Memory B cell (primary cell): ENCODE data around the gene C6orf132.

Experiments used
- ATAC-seq: fragments of 150-1000 bp; cut with Tn5 transposase; 2 replicates; pipeline ENCODE4 v1.10.0; 2021; ENCODE audit warnings: low read depth, mild to moderate bottlenecking, moderate library complexity
- DNase-seq, 2 donors: peaks; one replicate each; pipeline ENCODE4 v3.0.0; 2022; ENCODE audit warnings: low spot score in 2 of 2
- H3K27ac Mint-ChIP-seq: one replicate; pipeline ENCODE4 v1.8.0; 2022; ENCODE audit warnings: mild to moderate bottlenecking, moderate library complexity, mixed read lengths
- H3K27me3 Mint-ChIP-seq: one replicate; pipeline ENCODE4 v1.8.0; 2022; ENCODE audit warnings: mixed read lengths
- H3K36me3 Mint-ChIP-seq: one replicate; pipeline ENCODE4 v1.8.0; 2022; ENCODE audit warnings: mild to moderate bottlenecking, mixed read lengths
- H3K4me1 Mint-ChIP-seq: one replicate; pipeline ENCODE4 v1.8.0; 2022; ENCODE audit warnings: mixed read lengths
- H3K4me3 Mint-ChIP-seq: one replicate; pipeline ENCODE4 v1.8.0; 2022; ENCODE audit warnings: mild to moderate bottlenecking, moderate library complexity, mixed read lengths
- H3K9me3 Mint-ChIP-seq: one replicate; pipeline ENCODE4 v1.8.0; 2022; ENCODE audit warnings: mixed read lengths

C6orf132 gene

GRCh38 chr6:42135161-42135560 is 7.3 kb downstream of the C6orf132 start:
- Mint-ChIP-seq H3K4me3 (no peak overlapping the region), H3K9me3 (no peaks in the 10 kb centered on the region), H3K4me1 (peaks cover 12% of the 10 kb centered on the region), H3K27ac (no peak overlapping the region), H3K36me3 (no peaks in the 10 kb centered on the region), H3K27me3 (peaks cover 5% of the 10 kb centered on the region)
- DNase-seq (no peak), ATAC-seq (no peak)

- H3K4me3 Mint-ChIP-seq: no peak overlapping the region
- no peak overlapping the region for H3K27ac Mint-ChIP-seq
- peaks cover 9% of the 10 kb centered on the region for H3K4me1 Mint-ChIP-seq
- H3K36me3 Mint-ChIP-seq: no peaks in the 10 kb centered on the region
- ATAC-seq (no peak), DNase-seq (no peak)
- peaks cover 7% of the 10 kb centered on the region for H3K27me3 Mint-ChIP-seq
- H3K9me3 Mint-ChIP-seq: no peaks in the 10 kb centered on the region
Measured at GRCh38 chr6:42133926-42134325, 8.5 kb downstream of the C6orf132 start.

DNA sequence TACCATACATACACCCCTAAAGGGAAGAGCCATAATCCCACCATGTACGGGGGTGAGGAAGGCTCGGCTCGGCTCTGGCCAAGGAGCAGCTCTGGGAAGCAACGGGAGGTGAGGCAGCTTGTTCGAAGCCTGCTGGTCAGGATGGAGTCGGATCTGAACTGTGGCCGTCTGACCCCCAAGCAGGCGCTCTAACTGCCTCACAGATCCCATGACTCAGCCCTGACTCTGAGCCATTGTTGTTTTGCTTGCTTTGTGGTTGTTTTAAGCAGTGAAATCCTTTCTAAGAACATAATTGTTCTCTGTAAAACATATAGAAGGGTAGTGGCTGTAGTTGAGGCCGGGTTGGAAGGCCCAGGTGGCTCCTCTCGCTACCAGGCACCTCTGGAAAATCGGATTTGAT is 10.9 kb downstream of the C6orf132 start:
- DNase-seq: no peak
- Mint-ChIP-seq H3K27ac (no peak overlapping the region), H3K4me1 (peaks cover 3% of the 10 kb centered on the region), H3K27me3 (peaks cover 7% of the 10 kb centered on the region), H3K36me3 (no peaks in the 10 kb centered on the region), H3K4me3 (no peak overlapping the region), H3K9me3 (no peaks in the 10 kb centered on the region)
- no peak for ATAC-seq

- Mint-ChIP-seq H3K27me3 (peaks cover 7% of the 10 kb centered on the region), H3K36me3 (no peaks in the 10 kb centered on the region), H3K4me1 (no peaks in the 10 kb centered on the region), H3K9me3 (no peaks in the 10 kb centered on the region), H3K4me3 (no peak overlapping the region), H3K27ac (no peak overlapping the region)
- DNase-seq: no peak
- no peak for ATAC-seq
Measured at GRCh38 chr6:42129360-42129676, 13.1 kb downstream of the C6orf132 start.

GRCh38 chr6:42128460-42129359 is 13.7 kb downstream of the C6orf132 start:
- Mint-ChIP-seq H3K4me3 (no peak overlapping the region), H3K36me3 (no peaks in the 10 kb centered on the region), H3K27me3 (peaks cover 7% of the 10 kb centered on the region), H3K9me3 (no peaks in the 10 kb centered on the region), H3K4me1 (no peaks in the 10 kb centered on the region), H3K27ac (no peak overlapping the region)
- no peak for ATAC-seq
- no peak for DNase-seq

GRCh38 chr6:42125663-42126062 is 16.8 kb downstream of the C6orf132 start:
- H3K4me1 Mint-ChIP-seq: no peaks in the 10 kb centered on the region
- DNase-seq: no peak

GRCh38 chr6:42125231-42125630 is 17.2 kb downstream of the C6orf132 start:
- DNase-seq: no peak
- peaks cover 3% of the 10 kb centered on the region for H3K27me3 Mint-ChIP-seq
- no peak overlapping the region for H3K4me3 Mint-ChIP-seq
- ATAC-seq: no peak
- no peaks in the 10 kb centered on the region for H3K4me1 Mint-ChIP-seq
- no peaks in the 10 kb centered on the region for H3K9me3 Mint-ChIP-seq
- H3K27ac Mint-ChIP-seq: no peak overlapping the region
- no peaks in the 10 kb centered on the region for H3K36me3 Mint-ChIP-seq

More at GRCh38 chr6:42125663-42126062, 16.8 kb downstream of the C6orf132 start:
- no peak for ATAC-seq
- Mint-ChIP-seq H3K27me3 (peaks cover 5% of the 10 kb centered on the region), H3K36me3 (no peaks in the 10 kb centered on the region), H3K27ac (no peak overlapping the region), H3K4me3 (no peak overlapping the region), H3K9me3 (no peaks in the 10 kb centered on the region)

DNA sequence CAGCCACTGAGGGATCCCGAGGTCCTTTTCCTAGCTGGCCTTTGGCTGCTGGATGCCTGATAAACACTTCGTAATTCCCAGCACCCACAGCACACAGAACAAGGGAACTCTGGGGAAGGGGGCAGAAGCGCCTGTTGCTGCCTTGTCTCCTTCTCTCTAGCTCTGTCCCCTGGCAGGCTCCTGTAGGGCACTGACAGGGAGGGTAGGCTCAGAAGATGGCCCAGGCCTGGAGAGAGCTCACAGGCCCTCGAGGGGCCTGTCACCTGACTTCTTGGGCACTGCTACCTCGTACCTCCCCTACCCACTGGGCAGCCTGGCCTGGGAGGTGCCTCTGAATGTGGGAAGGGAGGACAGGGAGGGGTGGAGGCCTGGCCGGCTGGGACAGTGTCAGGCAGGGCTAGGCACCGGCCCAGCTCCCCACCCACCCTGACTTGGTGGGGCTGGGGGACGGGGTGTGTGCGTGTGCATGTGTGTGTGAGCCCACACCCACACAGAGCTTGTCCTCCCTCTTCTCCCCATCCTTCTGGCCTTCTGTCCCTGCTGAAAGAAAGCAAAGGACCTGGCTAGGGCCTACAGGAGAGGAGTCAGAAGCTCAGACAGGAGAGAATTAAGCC is 18.1 kb downstream of the C6orf132 start:
- Mint-ChIP-seq H3K9me3 (no peaks in the 10 kb centered on the region), H3K27me3 (no peaks in the 10 kb centered on the region), H3K27ac (no peak overlapping the region), H3K36me3 (no peaks in the 10 kb centered on the region), H3K4me1 (no peaks in the 10 kb centered on the region), H3K4me3 (no peak overlapping the region)
- DNase-seq (no peak), ATAC-seq (no peak)

DNA sequence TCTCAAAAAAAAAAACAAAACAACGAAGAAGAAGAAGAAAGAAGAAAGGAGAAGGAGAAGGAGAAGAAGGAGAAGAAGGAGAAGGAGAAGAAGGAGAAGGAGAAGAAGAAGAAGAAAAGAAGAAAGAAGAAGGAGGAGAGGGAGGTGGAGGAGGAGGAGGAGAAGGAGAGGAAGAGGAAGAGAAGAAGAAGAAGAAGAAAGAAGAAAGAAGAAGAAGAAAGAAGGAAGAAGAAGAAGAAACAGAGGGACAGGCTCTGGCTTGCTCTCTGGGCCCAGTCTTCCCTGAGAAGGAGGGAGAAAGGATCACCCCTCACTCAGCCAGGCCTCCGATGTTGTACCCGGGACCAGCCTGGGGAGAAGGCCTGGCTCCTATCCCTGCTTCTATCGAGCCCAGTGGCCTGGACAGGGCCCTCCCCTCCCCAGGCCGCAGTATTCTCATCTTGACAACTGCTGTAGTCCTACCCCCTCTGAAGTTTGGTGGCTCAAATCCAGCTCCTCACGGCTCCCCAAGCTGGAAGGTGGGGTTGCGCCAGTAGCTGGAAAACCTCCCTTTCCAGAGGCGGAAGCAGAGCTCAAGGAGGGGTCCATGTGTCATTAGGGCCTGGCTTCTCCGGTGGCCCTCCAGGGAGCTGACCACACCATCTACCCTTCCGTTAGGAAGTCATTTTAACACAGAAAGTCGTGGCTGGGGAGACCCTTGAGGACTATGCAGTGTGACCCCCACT is 18.9 kb downstream of the C6orf132 start:
- no peak for DNase-seq
- Mint-ChIP-seq H3K36me3 (no peaks in the 10 kb centered on the region), H3K27me3 (no peaks in the 10 kb centered on the region), H3K4me1 (no peaks in the 10 kb centered on the region), H3K9me3 (no peaks in the 10 kb centered on the region), H3K4me3 (no peak overlapping the region), H3K27ac (no peak overlapping the region)
- ATAC-seq: no peak

DNA sequence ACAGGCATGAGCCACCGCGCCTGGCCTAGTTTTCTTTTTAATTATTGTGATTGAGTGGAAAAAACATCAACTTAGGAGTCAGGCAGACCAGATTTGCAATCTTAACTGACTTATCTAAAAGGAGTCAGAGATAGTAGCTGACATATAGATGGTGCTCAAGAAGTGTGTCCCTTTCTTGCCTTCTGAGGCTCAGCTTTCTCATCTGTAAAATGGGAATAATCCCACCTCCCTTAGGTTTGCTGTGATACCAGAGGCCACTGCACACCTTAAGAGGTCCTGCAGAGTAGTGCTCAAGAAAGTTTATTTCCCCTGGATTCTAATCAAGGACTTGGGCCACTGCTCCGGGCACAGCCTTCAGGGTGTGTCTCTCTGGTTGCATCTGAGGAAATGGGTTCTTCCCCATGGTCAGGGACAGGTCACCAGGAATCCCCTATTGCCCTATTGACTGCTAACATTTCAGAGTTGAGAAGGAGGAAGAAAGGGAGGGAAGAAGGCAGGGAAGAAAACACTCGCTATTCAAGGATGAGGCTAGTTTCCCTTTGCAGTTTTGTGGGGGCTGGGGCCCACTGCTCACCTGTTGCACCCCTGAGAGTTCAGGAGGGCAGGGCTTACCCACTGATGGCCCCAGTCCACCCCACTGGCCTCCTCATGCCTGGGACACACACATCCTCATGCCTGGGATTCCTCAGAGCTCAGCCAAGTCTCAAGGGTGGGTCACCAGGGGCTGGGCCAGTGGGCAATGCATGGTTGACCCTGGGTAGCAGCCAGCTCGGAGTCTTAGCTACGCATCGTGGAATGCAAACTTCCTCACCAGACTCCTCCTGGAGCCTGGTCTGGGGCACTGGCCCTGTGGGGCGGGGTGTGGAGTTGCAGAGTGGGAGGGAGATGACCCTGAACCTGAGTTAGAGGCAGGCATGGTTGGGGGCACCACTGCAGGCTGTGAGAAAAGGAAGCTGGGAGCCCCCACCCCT is 21.2 kb downstream of the C6orf132 start:
- ATAC-seq (no peak), DNase-seq (no peak)
- no peak overlapping the region for H3K27ac Mint-ChIP-seq
- peaks cover 7% of the 10 kb centered on the region for H3K27me3 Mint-ChIP-seq
- H3K9me3 Mint-ChIP-seq: no peaks in the 10 kb centered on the region
- no peak overlapping the region for H3K4me3 Mint-ChIP-seq
- H3K4me1 Mint-ChIP-seq: no peaks in the 10 kb centered on the region
- H3K36me3 Mint-ChIP-seq: no peaks in the 10 kb centered on the region

DNA sequence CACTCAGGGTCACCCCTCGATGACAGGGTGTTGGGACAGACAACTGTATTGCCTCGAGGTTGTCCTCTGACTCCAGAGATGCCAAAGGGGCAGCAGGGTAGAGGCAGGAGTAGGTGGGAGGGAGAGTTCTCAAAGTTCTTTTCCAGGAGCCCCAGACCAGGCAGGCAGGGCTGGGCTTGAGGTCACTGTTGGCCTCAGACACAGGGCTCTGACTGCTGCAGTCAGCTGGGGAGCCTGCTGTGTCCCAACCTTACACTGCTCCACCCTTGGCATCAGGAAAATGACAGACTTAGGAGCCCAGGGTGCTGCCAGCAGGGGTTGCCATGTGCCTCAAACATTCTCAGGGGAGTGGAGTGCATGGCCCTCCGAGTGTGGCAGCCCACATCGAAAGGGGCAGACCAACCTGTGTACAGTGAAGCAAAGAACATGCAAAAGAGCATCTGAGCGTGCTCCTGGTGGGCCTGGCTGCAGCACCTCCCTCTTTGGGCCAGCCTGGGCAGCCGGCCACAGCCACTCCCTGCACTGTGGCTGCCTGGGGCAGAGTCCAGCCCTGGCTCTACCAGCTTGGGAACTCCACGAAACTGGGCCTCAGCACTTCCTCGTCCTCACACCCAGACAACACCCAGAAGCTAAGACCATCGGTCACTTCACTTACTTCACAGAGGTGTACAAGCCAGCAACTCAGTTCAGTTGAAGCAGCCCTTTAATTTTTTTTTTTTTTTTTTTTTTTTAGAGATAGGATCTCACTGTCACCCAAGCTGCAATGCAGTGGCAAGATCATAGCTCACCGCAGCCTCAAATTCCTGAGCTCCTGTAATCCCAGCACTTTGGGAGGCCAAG is 24.0 kb downstream of the C6orf132 start:
- no peak for DNase-seq
- ATAC-seq: no peak
- Mint-ChIP-seq H3K27ac (no peak overlapping the region), H3K36me3 (no peaks in the 10 kb centered on the region), H3K27me3 (peaks cover 8% of the 10 kb centered on the region), H3K9me3 (no peaks in the 10 kb centered on the region), H3K4me1 (no peaks in the 10 kb centered on the region), H3K4me3 (no peak overlapping the region)

GRCh38 chr6:42117843-42118161 is 24.6 kb downstream of the C6orf132 start:
- H3K36me3 Mint-ChIP-seq: no peaks in the 10 kb centered on the region
- no peak for ATAC-seq
- peaks cover 8% of the 10 kb centered on the region for H3K27me3 Mint-ChIP-seq
- no peaks in the 10 kb centered on the region for H3K4me1 Mint-ChIP-seq
- H3K27ac Mint-ChIP-seq: no peak overlapping the region
- no peak overlapping the region for H3K4me3 Mint-ChIP-seq
- no peaks in the 10 kb centered on the region for H3K9me3 Mint-ChIP-seq
- DNase-seq: no peak
